ENCODE measurements around the gene RASGRP1. TPM values are rescaled to one million over a fixed set of nuclear protein-coding genes. Genes with fewer than 3 reads are reported as not detected.
A peak's percentile ranks its signal among the peaks of the same experiment; 100 is the strongest.

RASGRP1 gene
- total RNA-seq, 2 experiments from 2014 or later: 66.6 to 69.7 TPM

GRCh38 chr15:38506997-38507396, 57.6 kb downstream of the RASGRP1 start:
- Mint-ChIP-seq H3K36me3 (ENCODE audit: low read depth) (peaks cover 99% of the 10 kb centered on the region), H3K4me3 (no peak overlapping the region), H3K27ac (peak overlapping the region; percentile 53), H3K27me3 (no peaks in the 10 kb centered on the region), H3K9me3 (no peaks in the 10 kb centered on the region), H3K4me1 (ENCODE audit: low read depth) (peaks cover 11% of the 10 kb centered on the region)
- ChIA-PET CTCF (interaction anchor here (0.7 to 1.7 kb wide), 4 partner anchors 47 to 184 kb away, joined by 3 to 7 read pairs (median 4); partner anchors contain the start of gene RASGRP1), POLR2A (interaction anchor here (1.2 to 2.4 kb wide), 3 partner anchors 9 to 184 kb away, joined by 3 to 6 read pairs (median 5); no protein-coding TSS in a partner anchor)
- no peak for DNase-seq
- H3K27me3 ChIP-seq (ENCODE audit: control insufficient read depth in 1 of 2, insufficient read depth in 2 of 2, low read length in 2 of 2): no peaks in the 10 kb centered on the region
- H3K36me3 ChIP-seq (ENCODE audit: insufficient read depth, low read length): peaks cover 100% of the 10 kb centered on the region
- no peak overlapping the region for H3K27ac ChIP-seq (ENCODE audit: low read depth in 1 of 2, low read length in 2 of 2)
- intact Hi-C loops (cut with DNase I, micrococcal nuclease): no loop called here
- H3K9me3 ChIP-seq (ENCODE audit: control insufficient read depth in 1 of 2, insufficient read depth in 1 of 2, low read length in 2 of 2): no peaks in the 10 kb centered on the region
- no peak overlapping the region for H3K4me3 ChIP-seq (ENCODE audit: low read length)
- ATAC-seq (ENCODE audit: poor library complexity): no peak
- TF ChIP-seq CTCF (IDR thresholded peaks at IDR 0.05): no peak
- no peaks in the 10 kb centered on the region for H3K4me1 ChIP-seq (ENCODE audit: insufficient read depth, low read length)

- no peak overlapping the region for H3K4me3 Mint-ChIP-seq
- CTCF ChIA-PET: interaction anchor here (1.0 to 3.4 kb wide), 5 partner anchors 11 to 186 kb away, joined by 3 to 11 read pairs (median 3); partner anchors contain the start of gene RASGRP1
- no peaks in the 10 kb centered on the region for H3K27me3 ChIP-seq (ENCODE audit: control insufficient read depth in 1 of 2, insufficient read depth in 2 of 2, low read length in 2 of 2)
Observed at GRCh38 chr15:38504680-38505467, 59.7 kb downstream of the RASGRP1 start.

GRCh38 chr15:38503496-38503895, 61.1 kb downstream of the RASGRP1 start:
- Mint-ChIP-seq H3K4me3 (no peak overlapping the region), H3K36me3 (ENCODE audit: low read depth) (peaks cover 99% of the 10 kb centered on the region), H3K9me3 (no peaks in the 10 kb centered on the region), H3K4me1 (ENCODE audit: low read depth) (peaks cover 7% of the 10 kb centered on the region), H3K27ac (peak overlapping the region; percentile 74), H3K27me3 (no peaks in the 10 kb centered on the region)
- Histone ChIP-seq H3K27ac (ENCODE audit: low read depth in 1 of 2, low read length in 2 of 2) (no peak overlapping the region), H3K27me3 (ENCODE audit: control insufficient read depth in 1 of 2, insufficient read depth in 2 of 2, low read length in 2 of 2) (no peaks in the 10 kb centered on the region), H3K9me3 (ENCODE audit: control insufficient read depth in 1 of 2, insufficient read depth in 1 of 2, low read length in 2 of 2) (no peaks in the 10 kb centered on the region), H3K4me1 (ENCODE audit: insufficient read depth, low read length) (no peaks in the 10 kb centered on the region), H3K4me3 (ENCODE audit: low read length) (no peak overlapping the region), H3K36me3 (ENCODE audit: insufficient read depth, low read length) (peaks cover 98% of the 10 kb centered on the region)
- ATAC-seq (ENCODE audit: poor library complexity) (no peak), DNase-seq (no peak)
- intact Hi-C loops (cut with DNase I, micrococcal nuclease): no loop called here
- TF ChIP-seq CTCF (IDR thresholded peaks at IDR 0.05): no peak
- POLR2A ChIA-PET: interaction anchor here (0.7 to 1.1 kb wide), 5 partner anchors 8 to 192 kb away, joined by 3 to 6 read pairs (median 3); partner anchors contain the start of gene FAM98B
- CTCF ChIA-PET: interaction anchor here (1.2 to 3.4 kb wide), 2 partner anchors 61 to 187 kb away, joined by 3 to 11 read pairs; partner anchors contain the start of gene RASGRP1

More at GRCh38 chr15:38504680-38505467, 59.7 kb downstream of the RASGRP1 start:
- DNase-seq (no peak), ATAC-seq (ENCODE audit: poor library complexity) (no peak)
- H3K36me3 ChIP-seq (ENCODE audit: insufficient read depth, low read length): peaks cover 98% of the 10 kb centered on the region
- Mint-ChIP-seq H3K9me3 (no peaks in the 10 kb centered on the region), H3K27me3 (no peaks in the 10 kb centered on the region), H3K4me1 (ENCODE audit: low read depth) (peaks cover 8% of the 10 kb centered on the region), H3K27ac (peak overlapping the region; percentile 79), H3K36me3 (ENCODE audit: low read depth) (peaks cover 99% of the 10 kb centered on the region)
- no peak overlapping the region for H3K27ac ChIP-seq (ENCODE audit: low read depth in 1 of 2, low read length in 2 of 2)
- H3K4me3 ChIP-seq (ENCODE audit: low read length): no peak overlapping the region
- TF ChIP-seq CTCF (IDR thresholded peaks at IDR 0.05): no peak
- intact Hi-C loops (cut with DNase I, micrococcal nuclease): no loop called here
- H3K9me3 ChIP-seq (ENCODE audit: control insufficient read depth in 1 of 2, insufficient read depth in 1 of 2, low read length in 2 of 2): no peaks in the 10 kb centered on the region
- no peaks in the 10 kb centered on the region for H3K4me1 ChIP-seq (ENCODE audit: insufficient read depth, low read length)
- POLR2A ChIA-PET: interaction anchor here (0.9 to 1.3 kb wide), 6 partner anchors 12 to 184 kb away, joined by 3 read pairs; partner anchors contain the start of gene FAM98B
